GM18909 (cell line): ENCODE measurements around the gene GEMIN7.

ENCODE experiments used
- ATAC-seq: cut with Tn5 transposase; IDR thresholded peaks from one replicate; pipeline ENCODE4 v1.9.1; 2021; ENCODE audit warnings: mild to moderate bottlenecking; ENCODE audit not compliant: unreplicated experiment, poor library complexity

The GEMIN7 gene

GRCh38 chr19:45082170-45082569, 3.1 kb downstream of the GEMIN7 start:
- no peak for ATAC-seq

GRCh38 chr19:45086480-45086879, 7.4 kb downstream of the GEMIN7 start:
- no peak for ATAC-seq

GRCh38 chr19:45087531-45087930, 8.5 kb downstream of the GEMIN7 start:
- no peak for ATAC-seq

GRCh38 chr19:45090034-45090433, 11.0 kb downstream of the GEMIN7 start:
- ATAC-seq: no peak

GRCh38 chr19:45090606-45091005, 11.5 kb downstream of the GEMIN7 start:
- ATAC-seq: no peak

- ATAC-seq: peak; percentile 56
Measured at GRCh38 chr19:45091031-45091923, 12.2 kb downstream of the GEMIN7 start.

GRCh38 chr19:45092747-45093678, 14.0 kb downstream of the GEMIN7 start, which contains the start of gene PPP1R37:
PPP1R37 (plus strand) TSS chr19:45093179; CDS start chr19:45093326, 147 bp downstream.
- ATAC-seq: peak; percentile 67

- no peak for ATAC-seq
Measured at GRCh38 chr19:45094137-45094536, 15.1 kb downstream of the GEMIN7 start.

- ATAC-seq: no peak
Measured at GRCh38 chr19:45094707-45095106, 15.6 kb downstream of the GEMIN7 start.

GRCh38 chr19:45095496-45096413, 16.7 kb downstream of the GEMIN7 start:
- no peak for ATAC-seq

GRCh38 chr19:45096700-45097099, 17.6 kb downstream of the GEMIN7 start:
- no peak for ATAC-seq

- ATAC-seq: no peak
Measured at GRCh38 chr19:45097450-45097775, 18.4 kb downstream of the GEMIN7 start.

GRCh38 chr19:45097776-45098520, 18.9 kb downstream of the GEMIN7 start:
- ATAC-seq: no peak

- ATAC-seq: no peak
Measured at GRCh38 chr19:45098521-45099466, 19.7 kb downstream of the GEMIN7 start.

GRCh38 chr19:45099467-45100191, 20.6 kb downstream of the GEMIN7 start:
- ATAC-seq: no peak

- no peak for ATAC-seq
Measured at GRCh38 chr19:45100201-45100600, 21.1 kb downstream of the GEMIN7 start.

- ATAC-seq: no peak
Measured at GRCh38 chr19:45100846-45101252, 21.8 kb downstream of the GEMIN7 start.

GRCh38 chr19:45101806-45102205, 22.7 kb downstream of the GEMIN7 start:
- no peak for ATAC-seq
